ENCODE data around the gene IL27RA. TPM values are rescaled to one million over a fixed set of nuclear protein-coding genes. Genes with fewer than 3 reads are reported as not detected.

Gene IL27RA
- 8.4 to 10.7 TPM (median 9.2 TPM) in 5 replicates for total RNA-seq (2022; extraction: Qiagen RNA extraction)

GRCh38 chr19:14031719-14032480, at the start of gene IL27RA:
IL27RA (plus strand) TSS chr19:14031762; CDS start chr19:14031873, 111 bp downstream.

GRCh38 chr19:14006085-14006765, 25.3 kb upstream of the IL27RA start, which contains the start of gene RFX1:
RFX1 (minus strand) TSS chr19:14006320; CDS start chr19:13993843, 12,477 bp downstream.

GRCh38 chr19:14027856-14028450, 3.6 kb upstream of the IL27RA start, which contains the start of gene RLN3:
RLN3 (plus strand) TSS chr19:14028148; CDS start chr19:14028205, 57 bp downstream.

DNA sequence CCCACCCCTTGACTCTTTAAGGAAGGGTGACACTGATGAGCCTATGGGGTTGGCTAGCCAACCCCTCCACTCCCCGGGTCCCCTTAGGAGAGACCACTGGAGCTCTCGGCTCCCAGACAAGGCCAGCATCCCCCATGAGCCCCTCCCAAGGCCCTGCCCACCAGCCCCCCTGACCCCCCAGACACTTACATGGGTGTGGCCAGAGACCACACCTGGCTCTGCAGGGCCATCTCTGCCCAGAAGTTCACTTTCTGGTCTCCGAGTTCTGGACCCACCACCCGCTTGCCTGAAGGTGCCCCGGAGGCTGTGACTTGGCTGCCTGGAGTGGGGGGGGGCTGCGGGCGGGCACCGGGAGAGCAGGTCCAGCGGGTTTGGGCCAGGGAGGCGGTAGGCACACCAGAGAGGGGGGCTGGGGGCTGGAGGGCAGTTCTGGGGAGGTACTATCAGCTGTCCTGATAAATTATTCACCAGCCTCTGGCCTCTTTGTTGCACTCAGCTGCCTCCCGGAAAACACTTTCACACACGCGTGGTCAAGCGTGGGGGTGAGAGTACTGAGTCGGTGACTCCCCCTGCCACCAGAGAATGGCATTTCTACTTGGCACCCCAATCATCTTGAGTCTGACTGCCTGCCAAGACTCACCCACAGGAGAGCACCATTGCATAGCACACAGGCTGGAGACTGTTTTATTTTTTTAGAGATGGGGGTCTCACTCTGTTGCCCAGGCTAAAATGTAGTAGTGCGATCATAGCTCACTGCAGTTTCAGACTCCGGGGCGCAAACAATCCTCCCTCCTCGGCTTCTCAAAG, 30.4 kb downstream of the IL27RA start, which contains the start of gene PALM3:
TSS of gene PALM3 (minus strand) at position 326 of the 807 bp plus-strand sequence. CDS start at position 230, 96 bp downstream.

DNA sequence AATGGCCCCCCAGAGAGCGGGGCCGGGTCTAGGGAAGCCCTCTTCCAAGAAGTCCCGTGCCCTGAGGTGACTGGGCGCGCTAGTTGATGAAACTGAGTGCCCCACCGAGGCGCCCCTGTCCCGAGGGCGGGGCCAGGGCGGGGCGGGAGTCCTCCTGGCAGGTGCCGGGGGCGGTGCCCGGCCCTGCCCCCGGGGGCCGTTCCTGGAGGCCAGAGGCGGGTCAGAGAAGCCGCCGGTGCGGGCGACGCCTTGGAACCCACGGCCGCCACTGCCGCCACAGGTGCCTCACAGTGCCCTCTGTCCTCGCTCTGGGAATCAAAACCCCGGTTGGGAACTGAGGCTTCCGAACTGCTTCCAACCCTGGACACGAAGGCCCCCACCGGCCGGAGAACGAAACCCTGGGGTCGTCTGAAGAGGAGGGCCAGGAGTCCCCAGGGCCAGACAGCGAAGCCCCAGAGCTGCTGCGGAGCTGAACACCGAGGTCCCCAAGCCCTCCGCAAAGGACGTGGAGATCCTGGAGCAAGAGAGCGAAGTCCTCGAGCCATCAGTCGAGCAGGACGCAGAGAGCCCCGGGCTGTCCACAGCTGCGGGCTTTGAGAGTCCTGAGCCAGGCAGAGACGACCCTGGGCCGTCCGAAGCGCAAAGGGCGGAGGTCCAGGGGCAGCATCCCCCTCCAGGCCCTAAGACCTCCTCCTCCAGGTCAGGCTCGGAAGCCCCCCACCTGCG, 41.1 kb downstream of the IL27RA start, which contains the start of gene MISP3:
TSS of gene MISP3 (plus strand) at position 252 of the 726 bp plus-strand sequence. CDS start 524 bp downstream, outside the sequence.

GRCh38 chr19:14085309-14085995, 53.9 kb downstream of the IL27RA start, which contains the start of gene C19orf67:
C19orf67 (minus strand) TSS chr19:14085783; CDS start chr19:14085627, 156 bp downstream.

GRCh38 chr19:14090509-14091080, 59.0 kb downstream of the IL27RA start, which contains the start of gene SAMD1:
SAMD1 (minus strand) TSS chr19:14090751.

Other genes starting within 250 kb of the IL27RA start
- gene ZSWIM4, start 236.3 kb upstream of the IL27RA start, total RNA-seq (2022; extraction: Qiagen RNA extraction): 2.4 to 3.6 TPM (median 3.5 TPM) in 5 replicates
- 2.1 to 3.6 TPM (median 2.8 TPM) in 5 replicates for gene NANOS3, start 154.6 kb upstream of the IL27RA start, total RNA-seq (2022; extraction: Qiagen RNA extraction)
- 0.34 to 0.57 TPM (median 0.46 TPM) in 4 of 5 replicates, not detected in the other for gene BRME1, start 125.6 kb upstream of the IL27RA start, total RNA-seq (2022; extraction: Qiagen RNA extraction)
- 7.7 to 9.5 TPM (median 9.3 TPM) in 5 replicates for gene CC2D1A, start 125.6 kb upstream of the IL27RA start, total RNA-seq (2022; extraction: Qiagen RNA extraction)
- 0.65 to 1.6 TPM (median 1.4 TPM) in 5 replicates for gene PODNL1, start 93.3 kb upstream of the IL27RA start, total RNA-seq (2022; extraction: Qiagen RNA extraction)
- 14.7 to 24.0 TPM (median 20.5 TPM) in 5 replicates for gene DCAF15, start 79.3 kb upstream of the IL27RA start, total RNA-seq (2022; extraction: Qiagen RNA extraction)
- 3.2 to 5.4 TPM (median 4.8 TPM) in 5 replicates for gene RFX1, start 25.4 kb upstream of the IL27RA start, total RNA-seq (2022; extraction: Qiagen RNA extraction)
- not detected in 5 replicates for gene RLN3, start 3.6 kb upstream of the IL27RA start, total RNA-seq (2022; extraction: Qiagen RNA extraction)
- gene PALM3, start 30.3 kb downstream of the IL27RA start, total RNA-seq (2022; extraction: Qiagen RNA extraction): 1.4 to 2.6 TPM (median 2.2 TPM) in 5 replicates
- 2.2 to 4.3 TPM (median 3.9 TPM) in 5 replicates for gene MISP3, start 41.0 kb downstream of the IL27RA start, total RNA-seq (2022; extraction: Qiagen RNA extraction)
- gene C19orf67, start 54.0 kb downstream of the IL27RA start, total RNA-seq (2022; extraction: Qiagen RNA extraction): not detected in 5 replicates
- gene SAMD1, start 59.0 kb downstream of the IL27RA start, total RNA-seq (2022; extraction: Qiagen RNA extraction): 32.9 to 42.4 TPM (median 37.0 TPM) in 5 replicates
- 28.7 to 36.9 TPM (median 29.6 TPM) in 5 replicates for gene PRKACA, start 86.0 kb downstream of the IL27RA start, total RNA-seq (2022; extraction: Qiagen RNA extraction)
- 28.6 to 31.7 TPM (median 30.7 TPM) in 5 replicates for gene ASF1B, start 104.8 kb downstream of the IL27RA start, total RNA-seq (2022; extraction: Qiagen RNA extraction)
- gene ADGRL1, start 174.4 kb downstream of the IL27RA start, total RNA-seq (2022; extraction: Qiagen RNA extraction): 5.6 to 8.8 TPM (median 6.7 TPM) in 5 replicates

All from A549 treated with AZD2906 at 1 μM for 4 hours (cell line).